H1 (cell line): ENCODE measurements around the gene ECT2L. TPM values are rescaled to one million over a fixed set of nuclear protein-coding genes. Genes with fewer than 3 reads are reported as not detected.

Experiments
- CTCF ChIA-PET: fragments of 300-600 bp; sonication (Branson Sonifier 250); formaldehyde crosslinking; loops from one replicate; lab custom pipeline; 2021; ENCODE audit not compliant: partially characterized antibody; lab: Charles Lee
- POLR2A ChIA-PET: fragments of 300-600 bp; sonication (Branson Sonifier 250); formaldehyde crosslinking; loops from one replicate; lab custom pipeline; 2021; ENCODE audit warnings: inconsistent platforms; ENCODE audit not compliant: partially characterized antibody; lab: Charles Lee
- DNase-seq, 2 experiments: peaks; one replicate each; pipeline versions ENCODE4 v3.0.0 to v3.0.0-alpha.2; 2010 to 2022; ENCODE audit warnings: low spot score in 2 of 2, low read depth in 1 of 2, mixed read lengths in 1 of 2
- FAIRE-seq: peaks from 2 replicates; lab custom pipeline; 2011; peaks lifted over from hg19 to GRCh38; lab: Jason Lieb, UNC
- H2AFZ ChIP-seq: 2 replicates; pipeline ENCODE4 v1.8.1; 2012; ENCODE audit warnings: low read length, inconsistent platforms
- H2AK5ac ChIP-seq: 2 replicates; pipeline ENCODE4 v1.6.1; 2013; ENCODE audit warnings: low read depth, low read length
- H2BK120ac ChIP-seq: replicated peaks from 2 replicates; pipeline ENCODE3; 2013; ENCODE audit warnings: low read depth, low read length, inconsistent platforms
- H2BK12ac ChIP-seq: 2 replicates; pipeline ENCODE4 v1.6.1; 2013; ENCODE audit warnings: low read depth, low read length
- H2BK15ac ChIP-seq: 2 replicates; pipeline ENCODE4 v1.6.1; 2013; ENCODE audit warnings: low read length
- H2BK20ac ChIP-seq: 2 replicates; pipeline ENCODE4 v1.6.1; 2013; ENCODE audit warnings: low read length
- H2BK5ac ChIP-seq: 2 replicates; pipeline ENCODE4 v1.6.1; 2013; ENCODE audit warnings: low read depth, low read length
- H3K14ac ChIP-seq: 2 replicates; pipeline ENCODE4 v1.6.1; 2013; ENCODE audit warnings: inconsistent platforms; ENCODE audit not compliant: insufficient read length
- H3K18ac ChIP-seq: 2 replicates; pipeline ENCODE4 v1.6.1; 2013; ENCODE audit warnings: low read length; ENCODE audit errors: extremely low read depth
- H3K23ac ChIP-seq: 2 replicates; pipeline ENCODE4 v1.6.1; 2013; ENCODE audit warnings: inconsistent platforms; ENCODE audit not compliant: insufficient read length
- H3K23me2 ChIP-seq: 2 replicates; pipeline ENCODE4 v1.6.1; 2013; ENCODE audit warnings: low read depth, low read length
- H3K27ac ChIP-seq: 2 replicates; pipeline ENCODE4 v1.6.1; 2011; ENCODE audit warnings: low read depth, low read length, inconsistent platforms
- H3K27me3 ChIP-seq, 4 experiments: replicated peaks in 1 of 4; 1 replicate in 1 of 4; 2 replicates in 3 of 4; pipeline versions ENCODE4 v1.6.1 to v1.8.1; 2011 to 2013; ENCODE audit warnings: low read length in 3 of 4, mild to moderate bottlenecking in 3 of 4, inconsistent platforms in 2 of 4, mixed read lengths in 2 of 4, moderate library complexity in 1 of 4; ENCODE audit not compliant: control insufficient read depth in 3 of 4, insufficient read depth in 3 of 4; ENCODE audit errors: extremely low read depth in 1 of 4
- H3K36me3 ChIP-seq, 4 experiments: 2 replicates each; pipeline versions ENCODE4 v1.6.1 to v1.8.1; 2011 to 2013; ENCODE audit warnings: mild to moderate bottlenecking in 4 of 4, low read length in 3 of 4, moderate library complexity in 2 of 4, control low read depth in 1 of 4, inconsistent platforms in 1 of 4; ENCODE audit not compliant: insufficient read depth in 4 of 4, control insufficient read depth in 2 of 4
- H3K4ac ChIP-seq: replicated peaks from 2 replicates; pipeline ENCODE3; 2013; ENCODE audit warnings: low read length, low read depth, mixed read lengths, inconsistent platforms; ENCODE audit not compliant: insufficient read length
- H3K4me1 ChIP-seq, 4 experiments: replicated peaks in 1 of 4; 1 replicate in 1 of 4; 2 replicates in 3 of 4; pipeline versions ENCODE4 v1.6.1 to v1.8.1; 2011 to 2013; ENCODE audit warnings: low read length in 3 of 4, inconsistent platforms in 2 of 4, mixed read lengths in 1 of 4; ENCODE audit not compliant: insufficient read depth in 4 of 4, control insufficient read depth in 3 of 4
- H3K4me2 ChIP-seq, 2 experiments: 2 replicates each; pipeline versions ENCODE4 v1.6.1 to v1.8.1; 2011 to 2013; ENCODE audit warnings: low read depth in 2 of 2, low read length in 2 of 2, control low read depth in 1 of 2, inconsistent platforms in 1 of 2, mild to moderate bottlenecking in 1 of 2; ENCODE audit not compliant: insufficient read depth in 1 of 2
- H3K4me3 ChIP-seq, 4 experiments: fragments of 200-600, 300-600 bp in 1 of 4; sonication (generic), shearing (Covaris generic), sonication (Bioruptor Twin) in 1 of 4; 2 replicates each; pipeline versions ENCODE4 v1.5.1 to v1.8.1; 2011 to 2016; ENCODE audit warnings: low read length in 4 of 4, low read depth in 3 of 4, control low read depth in 2 of 4, inconsistent platforms in 2 of 4, mild to moderate bottlenecking in 2 of 4, mixed read lengths in 1 of 4, moderate library complexity in 1 of 4; ENCODE audit not compliant: insufficient read depth in 2 of 4; ENCODE audit errors: extremely low read depth in 1 of 4
- H3K56ac ChIP-seq: replicated peaks from 2 replicates; pipeline ENCODE3; 2013; ENCODE audit warnings: low read depth, mild to moderate bottlenecking, mixed read lengths, low read length, inconsistent platforms; ENCODE audit not compliant: insufficient read length
- H3K79me1 ChIP-seq: 2 replicates; pipeline ENCODE4 v1.6.1; 2013; ENCODE audit warnings: low read depth, low read length, control low read depth
- H3K79me2 ChIP-seq, 2 experiments: 2 replicates each; pipeline versions ENCODE4 v1.6.1 to v1.8.1; 2012 to 2013; ENCODE audit warnings: low read length in 2 of 2, mild to moderate bottlenecking in 2 of 2, inconsistent platforms in 1 of 2; ENCODE audit not compliant: insufficient read depth in 2 of 2, control insufficient read depth in 1 of 2
- H3K9ac ChIP-seq, 4 experiments: replicated peaks in 1 of 4; 1 replicate in 1 of 4; 2 replicates in 3 of 4; pipeline versions ENCODE4 v1.6.1 to v1.8.1; 2011 to 2013; ENCODE audit warnings: low read depth in 3 of 4, low read length in 3 of 4, control low read depth in 2 of 4, mild to moderate bottlenecking in 2 of 4, moderate library complexity in 2 of 4, inconsistent platforms in 1 of 4; ENCODE audit errors: extremely low read depth in 1 of 4
- H3K9me3 ChIP-seq, 2 experiments: 2 replicates each; pipeline versions ENCODE4 v1.6.1 to v1.8.1; 2012 to 2013; ENCODE audit warnings: mild to moderate bottlenecking in 2 of 2, moderate library complexity in 2 of 2, control low read depth in 1 of 2, inconsistent platforms in 1 of 2, low read depth in 1 of 2, low read length in 1 of 2, mixed read lengths in 1 of 2; ENCODE audit not compliant: insufficient read depth in 2 of 2
- H4K20me1 ChIP-seq, 2 experiments: replicated peaks in 1 of 2; 2 replicates each; pipeline versions ENCODE3 to v1.8.1; 2011 to 2013; ENCODE audit warnings: inconsistent platforms in 2 of 2, low read length in 2 of 2, mild to moderate bottlenecking in 1 of 2; ENCODE audit not compliant: insufficient read depth in 2 of 2, control insufficient read depth in 1 of 2
- H4K5ac ChIP-seq: 2 replicates; pipeline ENCODE4 v1.6.1; 2013; ENCODE audit warnings: low read length, low read depth, mixed read lengths, inconsistent platforms; ENCODE audit not compliant: insufficient read length
- H4K8ac ChIP-seq: 2 replicates; pipeline ENCODE4 v1.8.0; 2013; ENCODE audit warnings: mild to moderate bottlenecking, moderate library complexity, low read length, inconsistent platforms; ENCODE audit not compliant: insufficient read depth; ENCODE audit errors: extremely low read depth
- H4K91ac ChIP-seq: replicated peaks from 2 replicates; pipeline ENCODE3; 2013; ENCODE audit warnings: low read length, mixed read lengths, inconsistent platforms; ENCODE audit not compliant: insufficient read length
- ASH2L ChIP-seq: fragments of 200-600, 300-600 bp; sonication (generic); IDR thresholded peaks from one replicate; pipeline ENCODE4 v1.7.1; 2017; ENCODE audit warnings: low read length
- CBX8 ChIP-seq: fragments of 300-800, 300-1000 bp; sonication (generic); IDR thresholded peaks from 2 replicates; pipeline ENCODE4 v1.7.1; 2016; ENCODE audit warnings: low read depth, low read length, borderline replicate concordance
- EZH2 ChIP-seq: fragments of 200-600 bp; sonication (generic); IDR thresholded peaks from 2 replicates; pipeline ENCODE4 v1.7.1; 2012; ENCODE audit warnings: low read depth, mild to moderate bottlenecking, moderate library complexity, low read length, inconsistent platforms; ENCODE audit not compliant: severe bottlenecking
- FOSL1 ChIP-seq: IDR thresholded peaks from 2 replicates; pipeline ENCODE4 v1.6.1; 2011; ENCODE audit warnings: mild to moderate bottlenecking, low read depth, low read length, moderate library complexity; ENCODE audit not compliant: insufficient read depth
- GABPA ChIP-seq: IDR thresholded peaks from 2 replicates; pipeline ENCODE4 v1.6.1; 2011; ENCODE audit warnings: mild to moderate bottlenecking, low read length, moderate library complexity, borderline replicate concordance; ENCODE audit not compliant: insufficient read depth
- GTF2F1 ChIP-seq: IDR thresholded peaks from 2 replicates; pipeline ENCODE4 v1.6.1; 2012; ENCODE audit warnings: low read depth, low read length, improper control_type of control experiment, borderline replicate concordance
- JUN ChIP-seq: IDR thresholded peaks from 2 replicates; pipeline ENCODE4 v1.6.1; 2011; ENCODE audit warnings: low read depth, mild to moderate bottlenecking, improper control_type of control experiment, low read length
- KDM5A ChIP-seq: fragments of 200-600 bp; IDR thresholded peaks from 2 replicates; pipeline ENCODE4 v1.7.1; 2012; ENCODE audit warnings: mild to moderate bottlenecking, low read length, inconsistent platforms, mixed read lengths
- NANOG ChIP-seq: IDR thresholded peaks from 2 replicates; pipeline ENCODE4 v1.6.1; 2011; ENCODE audit warnings: low read length, low read depth, mild to moderate bottlenecking, inconsistent platforms; ENCODE audit not compliant: insufficient read depth, poor library complexity, severe bottlenecking
- POU5F1 ChIP-seq: IDR thresholded peaks from 2 replicates; pipeline ENCODE4 v1.6.1; 2011; ENCODE audit warnings: low read depth, mild to moderate bottlenecking, low read length, moderate library complexity
- RNF2 ChIP-seq: fragments of 200-900, 300-1000 bp; sonication (generic); IDR thresholded peaks from 2 replicates; pipeline ENCODE4 v1.7.1; 2016; ENCODE audit warnings: borderline replicate concordance, low read depth, mild to moderate bottlenecking, antibody characterized with exemption, low read length; ENCODE audit not compliant: poor library complexity, severe bottlenecking; ENCODE audit errors: missing control alignments
- SP2 ChIP-seq: IDR thresholded peaks from 2 replicates; pipeline ENCODE4 v1.6.1; 2012; ENCODE audit warnings: mild to moderate bottlenecking, low read length, inconsistent platforms
- SP4 ChIP-seq: IDR thresholded peaks from 2 replicates; pipeline ENCODE4 v1.6.1; 2012; ENCODE audit warnings: low read length, inconsistent platforms
- TAF1 ChIP-seq: IDR thresholded peaks from 2 replicates; pipeline ENCODE4 v1.6.1; 2011; ENCODE audit warnings: mild to moderate bottlenecking, low read depth, low read length
- YY1 ChIP-seq: IDR thresholded peaks from 2 replicates; pipeline ENCODE4 v1.6.1; 2011; ENCODE audit warnings: low read depth, mild to moderate bottlenecking, low read length
- WGBS, 2 experiments: shearing (Covaris generic) in 1 of 2; methylation state at CpG; one replicate each; pipeline versions ENCODE4 v1.1.6 to v1.1.7; 2013 to 2015; ENCODE audit warnings: low lambda C conversion rate in 2 of 2, mixed read lengths in 2 of 2, inconsistent platforms in 1 of 2, low coverage in 1 of 2, missing lambda C conversion rate in 1 of 2; ENCODE audit not compliant: insufficient replicate concordance in 2 of 2, insufficient coverage in 1 of 2, insufficient read length in 1 of 2; ENCODE audit errors: extremely low coverage in 1 of 2, missing lambda C conversion rate in 1 of 2; 5-methylcytosine and 5-hydroxymethylcytosine counted together
- polyA plus RNA-seq, 7 experiments: library from polyadenylated mRNA; depleted of rRNA in 3 of 7; stranded (reverse) in 5 of 7; unstranded in 2 of 7; fragments of >200 nt in 5 of 7; fragments of 200-250 nt in 2 of 7; gene quantifications; 1 replicate in 5 of 7; 2 replicates in 1 of 7; 4 replicates in 1 of 7; pipeline versions ENCODE4 v1.2.1 to v1.2.3, GENCODE V29; 2011 to 2013; ENCODE audit warnings: missing spikeins in 2 of 7, mixed read lengths in 2 of 7
- total RNA-seq: library from RNA; stranded (reverse); fragmentation: NEBNext Ultra II Directional; extraction: Animal tissue kit (Norgen Biotek cat#: 25700); gene quantifications from 2 replicates; pipeline ENCODE4 v1.2.1, GENCODE V29; 2021

Gene ECT2L
- total and polyA plus RNA-seq, 2 of the 8 experiments (the other 6 are each of a cell fraction or from before 2014, with no cell fraction given): not detected

DNA sequence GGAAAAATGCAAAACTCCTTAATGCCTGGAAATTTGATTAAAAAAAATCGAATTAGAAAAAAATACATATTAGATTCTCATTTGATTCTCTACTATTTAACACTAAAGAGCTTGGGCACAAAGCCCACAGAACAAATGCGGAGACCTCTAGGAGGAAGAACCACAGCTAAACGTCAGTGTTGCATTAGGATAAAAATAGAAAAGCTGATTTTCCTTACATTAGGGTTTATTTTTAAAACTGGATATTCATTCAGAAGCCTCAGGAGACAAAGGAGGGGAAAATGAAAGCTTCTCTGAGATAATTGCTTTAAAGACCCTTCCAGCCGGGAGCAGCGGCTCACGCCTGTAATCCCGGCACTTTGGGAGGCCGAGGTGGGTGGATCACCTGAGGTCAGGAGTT is 77.3 kb downstream of the ECT2L start:
- Histone ChIP-seq H3K4me1 (no peaks in the 10 kb centered on the region), H4K5ac (no peak overlapping the region), H3K4me2 (no peak overlapping the region), H3K9me3 (no peaks in the 10 kb centered on the region), H3K4ac (no peak overlapping the region), H4K20me1 (no peaks in the 10 kb centered on the region), H2AK5ac (no peak overlapping the region), H3K56ac (no peak overlapping the region), H3K9ac (no peak overlapping the region), H2BK20ac (no peak overlapping the region), H3K27ac (no peak overlapping the region), H3K36me3 (no peaks in the 10 kb centered on the region), H4K91ac (no peak overlapping the region), H3K79me1 (no peaks in the 10 kb centered on the region), H3K79me2 (no peaks in the 10 kb centered on the region), H2BK5ac (no peak overlapping the region), H3K4me3 (no peak overlapping the region), H3K23me2 (no peaks in the 10 kb centered on the region), H2BK12ac (no peak overlapping the region), H2AFZ (no peak overlapping the region), H4K8ac (no peak overlapping the region), H3K14ac (no peak overlapping the region), H2BK120ac (no peak overlapping the region), H3K18ac (no peak overlapping the region), H3K23ac (no peak overlapping the region), H3K27me3 (no peaks in the 10 kb centered on the region), H2BK15ac (no peak overlapping the region)
- 81% methylated on average over 8 of the region's 8 CpGs; no CpG with 5 or more reads in 1 of the 2 experiments for WGBS, 2 experiments
- CTCF ChIA-PET: interaction anchor here (1.4 kb wide), 1 partner anchor 52 kb away, joined by 3 read pairs; no protein-coding TSS in a partner anchor
- FAIRE-seq (no peak), DNase-seq (no peak)
- POLR2A ChIA-PET: interaction anchor here (1.2 kb wide), 1 partner anchor 55 kb away, joined by 3 read pairs; no protein-coding TSS in a partner anchor
- TF ChIP-seq ASH2L (no peak), SP2 (no peak), EZH2 (no peak), TAF1 (no peak), JUN (no peak), GTF2F1 (no peak), NANOG (no peak), YY1 (no peak), FOSL1 (no peak), CBX8 (no peak), KDM5A (no peak), SP4 (no peak), GABPA (no peak), POU5F1 (no peak), RNF2 (no peak)
